GM18519 (cell line): ENCODE data around the gene LRRC4B.
"Not testable (repeated sequence)": the region's sequence is repeated elsewhere in the genome, so short reads cannot be mapped to it uniquely, and the experiment has no call there.

Experiments
- ATAC-seq: cut with Tn5 transposase; IDR thresholded peaks from one replicate; pipeline ENCODE4 v1.9.1; 2021; ENCODE audit warnings: mild to moderate bottlenecking, moderate library complexity; ENCODE audit not compliant: unreplicated experiment, low FRiP score

The LRRC4B gene

DNA sequence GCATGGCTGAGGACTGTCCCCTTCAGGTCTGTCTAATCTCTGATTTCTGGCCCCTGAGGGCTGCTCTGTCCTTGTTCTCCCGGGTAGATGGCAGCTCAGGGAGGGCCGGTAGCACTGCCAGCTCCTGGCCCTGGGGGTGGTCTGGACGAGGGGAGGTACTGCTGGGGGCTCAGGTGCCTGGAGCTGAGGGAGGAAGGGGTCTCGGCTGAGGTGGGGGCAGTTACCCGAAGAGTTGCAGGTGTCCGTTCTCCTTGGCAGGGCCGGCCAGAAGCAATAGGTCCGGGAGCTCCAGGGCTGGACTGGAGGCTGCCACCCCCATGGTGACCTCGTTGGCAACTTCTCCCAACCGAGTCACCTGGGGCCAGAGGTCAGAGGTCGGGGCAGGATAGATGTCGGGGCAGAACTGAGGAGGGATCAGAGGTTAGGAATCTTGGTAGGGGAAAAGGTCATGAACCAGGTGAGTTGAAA, 93.1 kb downstream of the LRRC4B start:
- ATAC-seq: no peak

- ATAC-seq: not testable (repeated sequence)
These were observed 94.9 kb downstream of the LRRC4B start for GRCh38 chr19:50473336-50473735.

DNA sequence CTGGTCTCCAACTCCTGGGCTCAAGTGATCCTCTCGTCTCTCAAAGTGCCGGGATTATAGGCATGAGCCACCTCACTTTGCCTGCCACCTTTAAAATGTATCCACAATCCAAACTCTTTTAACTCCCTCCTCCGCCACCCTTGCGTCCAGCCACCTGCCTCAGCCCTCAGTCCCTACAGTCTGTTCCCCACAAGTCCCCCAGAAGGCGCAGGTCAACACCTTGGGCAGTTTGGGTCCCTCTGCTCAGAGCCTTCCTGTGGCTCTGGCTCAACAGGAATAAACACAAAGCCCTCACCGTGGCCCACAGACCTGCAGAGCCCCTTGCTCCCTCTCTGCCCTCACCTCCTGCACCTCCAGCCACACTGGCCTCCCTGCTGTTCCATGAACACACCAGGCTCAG, 99.4 kb downstream of the LRRC4B start:
- no peak for ATAC-seq

GRCh38 chr19:50467566-50467965, 100.7 kb downstream of the LRRC4B start:
- no peak for ATAC-seq
